ENCODE measurements around the gene AADACL4.
A peak's percentile ranks its signal among the peaks of the same experiment; 100 is the strongest.

The AADACL4 gene

GRCh38 chr1:12613180-12613579 lies 30.7 kb upstream of the AADACL4 start:
- DNase-seq (ENCODE audit: low read depth): no peak

GRCh38 chr1:12614402-12615158 lies 29.3 kb upstream of the AADACL4 start:
- DNase-seq (ENCODE audit: low read depth): no peak

- no peak for DNase-seq (ENCODE audit: low read depth)
Observed at GRCh38 chr1:12615159-12615864, 28.6 kb upstream of the AADACL4 start.

GRCh38 chr1:12615865-12616708 lies 27.8 kb upstream of the AADACL4 start:
- DNase-seq (ENCODE audit: low read depth): no peak

- no peak for DNase-seq (ENCODE audit: low read depth)
Observed at GRCh38 chr1:12616709-12617373, 27.0 kb upstream of the AADACL4 start.

GRCh38 chr1:12617511-12617900 lies 26.4 kb upstream of the AADACL4 start:
- no peak for DNase-seq (ENCODE audit: low read depth)

GRCh38 chr1:12617901-12618660 lies 25.8 kb upstream of the AADACL4 start, which contains the start of gene DHRS3:
Gene DHRS3, minus strand, starts transcription at chr1:12618210. Its CDS starts 862 bp downstream, at chr1:12617348.
- DNase-seq (ENCODE audit: low read depth): no peak

- DNase-seq (ENCODE audit: low read depth): no peak
Observed at GRCh38 chr1:12618661-12618964, 25.3 kb upstream of the AADACL4 start.

- peak; percentile 51 for DNase-seq (ENCODE audit: low read depth)
Observed at GRCh38 chr1:12618965-12619791, 24.7 kb upstream of the AADACL4 start.

GRCh38 chr1:12619792-12620487 lies 23.9 kb upstream of the AADACL4 start:
- peak; percentile 74 for DNase-seq (ENCODE audit: low read depth)

GRCh38 chr1:12620488-12620865 lies 23.4 kb upstream of the AADACL4 start:
- no peak for DNase-seq (ENCODE audit: low read depth)

- no peak for DNase-seq (ENCODE audit: low read depth)
Observed at GRCh38 chr1:12620931-12621330, 23.0 kb upstream of the AADACL4 start.

- no peak for DNase-seq (ENCODE audit: low read depth)
Observed at GRCh38 chr1:12621346-12622335, 22.2 kb upstream of the AADACL4 start.

- no peak for DNase-seq (ENCODE audit: low read depth)
Observed at GRCh38 chr1:12622506-12622905, 21.4 kb upstream of the AADACL4 start.

- DNase-seq (ENCODE audit: low read depth): no peak
Observed at GRCh38 chr1:12625276-12625675, 18.6 kb upstream of the AADACL4 start.

GRCh38 chr1:12626888-12627287 lies 17.0 kb upstream of the AADACL4 start:
- DNase-seq (ENCODE audit: low read depth): no peak

GRCh38 chr1:12627296-12627695 lies 16.6 kb upstream of the AADACL4 start:
- no peak for DNase-seq (ENCODE audit: low read depth)

GRCh38 chr1:12629511-12629956 lies 14.4 kb upstream of the AADACL4 start:
- no peak for DNase-seq (ENCODE audit: low read depth)

All from stromal cell of bone marrow (primary cell).